Uterus (tissue), 2 donors: ENCODE measurements around the gene ATP6V1A.

Source experiments
- POLR2A ChIP-seq, 2 donors: fragments of 450-650 bp; IDR thresholded peaks; one replicate each; pipeline ENCODE4 v1.6.1; 2016; ENCODE audit warnings: antibody characterized with exemption in 2 of 2, mild to moderate bottlenecking in 1 of 2, moderate library complexity in 1 of 2
- TF ChIP-seq, protein P1 (sequence below), 4 experiments: fragments of 200-600 bp in 2 of 4; fragments of 450-650 bp in 2 of 4; sonication (generic) in 2 of 4; IDR thresholded peaks; one replicate each; pipeline ENCODE4 v1.5.1; 2016 to 2019; ENCODE audit warnings: antibody characterized with exemption in 4 of 4, mild to moderate bottlenecking in 2 of 4, moderate library complexity in 1 of 4

DNA sequence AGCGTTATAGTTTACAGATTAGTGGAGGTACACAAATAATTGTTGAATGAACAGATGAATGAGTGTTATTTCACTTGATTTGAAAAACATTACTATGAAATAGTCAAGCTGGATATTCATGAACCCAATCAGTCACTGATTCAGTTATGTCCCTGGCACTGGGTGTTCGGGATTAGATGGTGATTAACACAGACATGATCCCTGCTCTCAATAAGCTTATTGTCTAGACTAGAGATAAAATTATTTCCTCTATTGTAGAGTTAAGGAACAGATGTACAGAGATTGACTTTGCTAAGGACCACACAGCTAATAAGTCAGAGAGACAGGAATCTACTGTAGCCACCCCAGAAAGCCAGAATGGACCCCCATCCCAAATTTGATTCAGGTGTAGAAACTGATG is 92.7 kb downstream of the ATP6V1A start:
- TF ChIP-seq, protein P1, sequence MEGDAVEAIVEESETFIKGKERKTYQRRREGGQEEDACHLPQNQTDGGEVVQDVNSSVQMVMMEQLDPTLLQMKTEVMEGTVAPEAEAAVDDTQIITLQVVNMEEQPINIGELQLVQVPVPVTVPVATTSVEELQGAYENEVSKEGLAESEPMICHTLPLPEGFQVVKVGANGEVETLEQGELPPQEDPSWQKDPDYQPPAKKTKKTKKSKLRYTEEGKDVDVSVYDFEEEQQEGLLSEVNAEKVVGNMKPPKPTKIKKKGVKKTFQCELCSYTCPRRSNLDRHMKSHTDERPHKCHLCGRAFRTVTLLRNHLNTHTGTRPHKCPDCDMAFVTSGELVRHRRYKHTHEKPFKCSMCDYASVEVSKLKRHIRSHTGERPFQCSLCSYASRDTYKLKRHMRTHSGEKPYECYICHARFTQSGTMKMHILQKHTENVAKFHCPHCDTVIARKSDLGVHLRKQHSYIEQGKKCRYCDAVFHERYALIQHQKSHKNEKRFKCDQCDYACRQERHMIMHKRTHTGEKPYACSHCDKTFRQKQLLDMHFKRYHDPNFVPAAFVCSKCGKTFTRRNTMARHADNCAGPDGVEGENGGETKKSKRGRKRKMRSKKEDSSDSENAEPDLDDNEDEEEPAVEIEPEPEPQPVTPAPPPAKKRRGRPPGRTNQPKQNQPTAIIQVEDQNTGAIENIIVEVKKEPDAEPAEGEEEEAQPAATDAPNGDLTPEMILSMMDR (IDR thresholded peaks at IDR 0.05) = no peak
- no peak for TF ChIP-seq POLR2A (IDR thresholded peaks at IDR 0.05)
